Measurements from ENCODE around the gene ENOX2. TPM values are rescaled to one million over a fixed set of nuclear protein-coding genes. Genes with fewer than 3 reads are reported as not detected.
"Not testable (repeated sequence)": the region's sequence is repeated elsewhere in the genome, so short reads cannot be mapped to it uniquely, and the experiment has no call there.

Gene ENOX2
- polyA plus RNA-seq, 2 donors, result 2.2 to 5.1 TPM

GRCh38 chrX:130831347-130831722, 71.7 kb downstream of the ENOX2 start:
- no peaks in the 10 kb centered on the region for H3K4me1 ChIP-seq (ENCODE audit: control insufficient read depth in 2 of 2, insufficient read depth in 2 of 2, low read length in 1 of 2)
- H3K9me3 ChIP-seq (ENCODE audit: control insufficient read depth in 2 of 2, insufficient read depth in 1 of 2, low read depth in 1 of 2, low read length in 1 of 2), result no peaks in the 10 kb centered on the region
- H3K27ac ChIP-seq (ENCODE audit: low read depth in 2 of 2, low read length in 1 of 2), result no peak overlapping the region
- no peak overlapping the region for H3K4me3 ChIP-seq (ENCODE audit: low read depth in 1 of 2, low read length in 2 of 2)
- peaks cover 0 to 2% of the 10 kb centered on the region in 2 donors for H3K27me3 ChIP-seq (ENCODE audit: control insufficient read depth in 1 of 2, insufficient read depth in 2 of 2, low read length in 2 of 2)
- 71 to 93% methylated on average over 1 of the region's 1 CpG for WGBS, 2 donors
- H3K36me3 ChIP-seq (ENCODE audit: control insufficient read depth in 2 of 2, insufficient read depth in 2 of 2, low read length in 1 of 2), result no peaks in the 10 kb centered on the region

DNA sequence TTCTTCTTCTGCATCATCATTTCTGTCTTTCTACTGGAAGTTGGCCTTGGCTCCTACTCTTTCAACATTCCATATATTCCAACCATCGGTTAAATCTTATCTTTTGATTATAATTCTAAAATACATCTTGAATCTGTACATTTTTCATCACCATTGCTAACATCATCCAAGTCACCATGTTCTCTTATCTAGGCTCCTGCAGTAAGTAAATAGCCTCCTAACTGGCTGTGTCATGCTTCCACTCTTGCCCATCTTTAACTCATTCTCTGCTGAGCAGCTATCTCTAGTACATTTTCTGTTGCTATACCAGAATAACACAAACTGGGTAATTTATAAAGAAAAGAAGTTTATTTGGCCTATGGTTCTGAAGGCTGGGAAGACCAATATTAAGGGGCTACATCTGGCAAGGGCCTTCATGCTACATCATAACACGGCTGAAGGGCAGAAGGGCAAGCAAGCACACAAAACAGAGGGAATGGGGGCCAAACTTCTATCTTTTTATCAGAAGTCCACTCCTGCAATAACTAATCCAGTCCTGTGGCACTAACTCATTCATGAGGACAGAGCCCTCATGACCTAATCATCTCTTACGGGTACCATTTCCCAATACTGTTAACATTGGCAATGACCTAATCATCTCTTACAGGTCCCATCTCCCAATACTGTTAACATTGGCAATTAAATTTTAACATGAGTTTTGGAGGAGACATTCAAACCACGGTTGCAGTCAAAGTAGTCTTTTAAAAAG, 72.2 kb downstream of the ENOX2 start:
- peaks cover 0 to 2% of the 10 kb centered on the region in 2 donors for H3K27me3 ChIP-seq (ENCODE audit: control insufficient read depth in 1 of 2, insufficient read depth in 2 of 2, low read length in 2 of 2)
- H3K4me1 ChIP-seq (ENCODE audit: control insufficient read depth in 2 of 2, insufficient read depth in 2 of 2, low read length in 1 of 2), result no peaks in the 10 kb centered on the region
- no peak overlapping the region for H3K4me3 ChIP-seq (ENCODE audit: low read depth in 1 of 2, low read length in 2 of 2)
- H3K27ac ChIP-seq (ENCODE audit: low read depth in 2 of 2, low read length in 1 of 2), result no peak overlapping the region
- H3K36me3 ChIP-seq (ENCODE audit: control insufficient read depth in 2 of 2, insufficient read depth in 2 of 2, low read length in 1 of 2), result no peaks in the 10 kb centered on the region
- WGBS, 2 donors, result 73 to 89% methylated on average over 4 of the region's 4 CpGs
- H3K9me3 ChIP-seq (ENCODE audit: control insufficient read depth in 2 of 2, insufficient read depth in 1 of 2, low read depth in 1 of 2, low read length in 1 of 2), result no peaks in the 10 kb centered on the region

GRCh38 chrX:130829526-130830515, 73.2 kb downstream of the ENOX2 start:
- Histone ChIP-seq H3K36me3 (ENCODE audit: control insufficient read depth in 2 of 2, insufficient read depth in 2 of 2, low read length in 1 of 2) (no peaks in the 10 kb centered on the region), H3K4me1 (ENCODE audit: control insufficient read depth in 2 of 2, insufficient read depth in 2 of 2, low read length in 1 of 2) (no peaks in the 10 kb centered on the region), H3K27me3 (ENCODE audit: control insufficient read depth in 1 of 2, insufficient read depth in 2 of 2, low read length in 2 of 2) (peaks cover 0 to 2% of the 10 kb centered on the region in 2 donors), H3K27ac (ENCODE audit: low read depth in 2 of 2, low read length in 1 of 2) (peak overlapping the region in 1 of 2 donors; percentile 54), H3K4me3 (ENCODE audit: low read depth in 1 of 2, low read length in 2 of 2) (no peak overlapping the region), H3K9me3 (ENCODE audit: control insufficient read depth in 2 of 2, insufficient read depth in 1 of 2, low read depth in 1 of 2, low read length in 1 of 2) (no peaks in the 10 kb centered on the region)
- 48 to 58% methylated on average over 2 of the region's 2 CpGs for WGBS, 2 donors

- Histone ChIP-seq H3K4me3 (ENCODE audit: low read depth in 1 of 2, low read length in 2 of 2) (no peak overlapping the region), H3K36me3 (ENCODE audit: control insufficient read depth in 2 of 2, insufficient read depth in 2 of 2, low read length in 1 of 2) (no peaks in the 10 kb centered on the region), H3K27me3 (ENCODE audit: control insufficient read depth in 1 of 2, insufficient read depth in 2 of 2, low read length in 2 of 2) (no peaks in the 10 kb centered on the region), H3K27ac (ENCODE audit: low read depth in 2 of 2, low read length in 1 of 2) (no peak overlapping the region), H3K9me3 (ENCODE audit: control insufficient read depth in 2 of 2, insufficient read depth in 1 of 2, low read depth in 1 of 2, low read length in 1 of 2) (no peaks in the 10 kb centered on the region), H3K4me1 (ENCODE audit: control insufficient read depth in 2 of 2, insufficient read depth in 2 of 2, low read length in 1 of 2) (no peaks in the 10 kb centered on the region)
- WGBS, 2 donors, result 76 to 90% methylated on average over 3 of the region's 3 CpGs
These were observed 74.4 kb downstream of the ENOX2 start for GRCh38 chrX:130828641-130829040.

- Histone ChIP-seq H3K4me3 (ENCODE audit: low read depth in 1 of 2, low read length in 2 of 2) (no peak overlapping the region), H3K27ac (ENCODE audit: low read depth in 2 of 2, low read length in 1 of 2) (no peak overlapping the region), H3K27me3 (ENCODE audit: control insufficient read depth in 1 of 2, insufficient read depth in 2 of 2, low read length in 2 of 2) (no peaks in the 10 kb centered on the region), H3K36me3 (ENCODE audit: control insufficient read depth in 2 of 2, insufficient read depth in 2 of 2, low read length in 1 of 2) (no peaks in the 10 kb centered on the region), H3K4me1 (ENCODE audit: control insufficient read depth in 2 of 2, insufficient read depth in 2 of 2, low read length in 1 of 2) (no peaks in the 10 kb centered on the region), H3K9me3 (ENCODE audit: control insufficient read depth in 2 of 2, insufficient read depth in 1 of 2, low read depth in 1 of 2, low read length in 1 of 2) (no peaks in the 10 kb centered on the region)
- 65 to 89% methylated on average over 2 of the region's 2 CpGs for WGBS, 2 donors
These were observed 75.4 kb downstream of the ENOX2 start for GRCh38 chrX:130827648-130828047.

GRCh38 chrX:130826249-130826648, 76.8 kb downstream of the ENOX2 start:
- Histone ChIP-seq H3K36me3 (ENCODE audit: control insufficient read depth in 2 of 2, insufficient read depth in 2 of 2, low read length in 1 of 2) (no peaks in the 10 kb centered on the region), H3K27ac (ENCODE audit: low read depth in 2 of 2, low read length in 1 of 2) (no peak overlapping the region), H3K4me1 (ENCODE audit: control insufficient read depth in 2 of 2, insufficient read depth in 2 of 2, low read length in 1 of 2) (no peaks in the 10 kb centered on the region), H3K4me3 (ENCODE audit: low read depth in 1 of 2, low read length in 2 of 2) (no peak overlapping the region), H3K9me3 (ENCODE audit: control insufficient read depth in 2 of 2, insufficient read depth in 1 of 2, low read depth in 1 of 2, low read length in 1 of 2) (no peaks in the 10 kb centered on the region), H3K27me3 (ENCODE audit: control insufficient read depth in 1 of 2, insufficient read depth in 2 of 2, low read length in 2 of 2) (no peaks in the 10 kb centered on the region)
- WGBS, 2 donors, result 52 to 53% methylated on average over 1 of the region's 1 CpG

DNA sequence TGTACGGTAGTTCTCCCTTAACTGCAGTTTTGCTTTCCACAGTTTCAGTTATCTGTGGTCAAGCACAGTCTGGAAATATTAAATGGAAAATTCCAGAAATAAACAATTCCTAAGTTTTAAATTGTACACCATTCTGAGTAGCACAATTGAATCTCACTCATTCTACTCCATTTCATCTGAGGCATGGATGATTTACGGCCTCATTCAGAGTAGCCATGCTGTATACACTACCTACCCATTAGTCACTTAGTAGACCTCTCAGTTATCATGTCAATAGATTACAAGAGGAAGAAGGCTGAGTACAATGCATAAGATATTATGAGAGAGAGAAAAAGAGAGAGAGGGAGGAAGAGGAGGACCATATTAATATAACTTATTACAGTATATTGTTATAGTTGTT, 77.5 kb downstream of the ENOX2 start:
- H3K4me1 ChIP-seq (ENCODE audit: control insufficient read depth in 2 of 2, insufficient read depth in 2 of 2, low read length in 1 of 2), result no peaks in the 10 kb centered on the region
- no peak overlapping the region for H3K27ac ChIP-seq (ENCODE audit: low read depth in 2 of 2, low read length in 1 of 2)
- no peaks in the 10 kb centered on the region for H3K36me3 ChIP-seq (ENCODE audit: control insufficient read depth in 2 of 2, insufficient read depth in 2 of 2, low read length in 1 of 2)
- no peaks in the 10 kb centered on the region for H3K27me3 ChIP-seq (ENCODE audit: control insufficient read depth in 1 of 2, insufficient read depth in 2 of 2, low read length in 2 of 2)
- H3K4me3 ChIP-seq (ENCODE audit: low read depth in 1 of 2, low read length in 2 of 2), result no peak overlapping the region
- 89 to 96% methylated on average over 2 of the region's 2 CpGs for WGBS, 2 donors
- H3K9me3 ChIP-seq (ENCODE audit: control insufficient read depth in 2 of 2, insufficient read depth in 1 of 2, low read depth in 1 of 2, low read length in 1 of 2), result no peaks in the 10 kb centered on the region

GRCh38 chrX:130819367-130819766, 83.6 kb downstream of the ENOX2 start:
- H3K4me1 ChIP-seq (ENCODE audit: control insufficient read depth in 2 of 2, insufficient read depth in 2 of 2, low read length in 1 of 2); H3K9me3 ChIP-seq (ENCODE audit: control insufficient read depth in 2 of 2, insufficient read depth in 1 of 2, low read depth in 1 of 2, low read length in 1 of 2); H3K36me3 ChIP-seq (ENCODE audit: control insufficient read depth in 2 of 2, insufficient read depth in 2 of 2, low read length in 1 of 2); H3K4me3 ChIP-seq (ENCODE audit: low read depth in 1 of 2, low read length in 2 of 2); H3K27ac ChIP-seq (ENCODE audit: low read depth in 2 of 2, low read length in 1 of 2); H3K27me3 ChIP-seq (ENCODE audit: control insufficient read depth in 1 of 2, insufficient read depth in 2 of 2, low read length in 2 of 2): not testable (repeated sequence)
- 88 to 95% methylated on average over 4 of the region's 4 CpGs for WGBS, 2 donors

GRCh38 chrX:130813932-130814331, 89.1 kb downstream of the ENOX2 start:
- H3K4me1 ChIP-seq (ENCODE audit: control insufficient read depth in 2 of 2, insufficient read depth in 2 of 2, low read length in 1 of 2); H3K27me3 ChIP-seq (ENCODE audit: control insufficient read depth in 1 of 2, insufficient read depth in 2 of 2, low read length in 2 of 2); H3K36me3 ChIP-seq (ENCODE audit: control insufficient read depth in 2 of 2, insufficient read depth in 2 of 2, low read length in 1 of 2); H3K4me3 ChIP-seq (ENCODE audit: low read depth in 1 of 2, low read length in 2 of 2); H3K9me3 ChIP-seq (ENCODE audit: control insufficient read depth in 2 of 2, insufficient read depth in 1 of 2, low read depth in 1 of 2, low read length in 1 of 2); H3K27ac ChIP-seq (ENCODE audit: low read depth in 2 of 2, low read length in 1 of 2): not testable (repeated sequence)
- 75 to 87% methylated on average over 5 of the region's 5 CpGs for WGBS, 2 donors

All from esophagus (tissue), 2 donors.